Colon (tissue), 2 donors: ENCODE data around the gene RBM38.
"Not testable (repeated sequence)": the region's sequence is repeated elsewhere in the genome, so short reads cannot be mapped to it uniquely, and the experiment has no call there.

Experiments used
- FAIRE-seq: peaks from 2 replicates; lab custom pipeline; 2012; peaks lifted over from hg19 to GRCh38; lab: Jason Lieb, UNC
- donor health status: control.
- donor health status: control.

The RBM38 gene

GRCh38 chr20:57390604-57391438 is at the start of gene RBM38:
TSS of gene RBM38 (plus strand) at chr20:57391396. CDS start at chr20:57391582, 186 bp downstream.
- no peak for FAIRE-seq

DNA sequence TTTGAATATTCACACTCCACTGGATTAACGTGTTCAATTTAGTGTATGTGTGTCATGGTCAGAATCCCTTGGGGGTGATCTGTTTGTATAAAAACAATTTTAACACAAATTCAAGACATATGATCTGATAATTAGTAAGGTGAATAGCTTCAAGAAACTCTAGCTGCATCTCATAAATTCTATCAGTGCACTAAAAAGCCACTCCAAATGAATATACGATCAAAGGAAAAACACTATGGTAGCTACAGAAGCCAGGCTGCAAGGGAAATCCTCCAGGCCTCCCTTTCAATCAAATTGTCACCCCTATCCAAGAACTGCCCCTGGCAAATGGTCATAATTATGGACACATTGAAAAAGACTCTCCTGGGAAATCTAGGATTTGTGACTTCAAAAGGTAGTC is 49.5 kb upstream of the RBM38 start:
- FAIRE-seq = no peak

- no peak for FAIRE-seq
These were observed 48.4 kb upstream of the RBM38 start for GRCh38 chr20:57342829-57343228.

DNA sequence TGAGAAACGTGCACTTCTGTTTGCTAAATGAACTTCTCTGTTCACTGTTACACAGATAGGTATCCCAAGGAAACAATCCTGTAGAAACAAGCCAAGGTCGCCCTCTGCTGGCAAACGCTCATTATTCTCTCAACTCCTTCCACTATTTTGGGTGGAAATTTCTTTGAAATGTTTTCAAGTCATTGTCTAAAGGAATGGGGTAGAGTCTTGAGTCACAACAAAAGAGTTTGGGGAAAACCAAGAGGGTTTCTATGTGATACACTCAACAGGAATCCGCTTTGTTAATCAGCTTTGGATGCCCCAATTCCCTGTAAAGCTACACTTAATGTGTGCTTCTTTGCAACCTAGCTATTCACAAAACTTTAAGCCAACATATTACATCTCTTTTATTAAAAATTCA is 44.7 kb upstream of the RBM38 start:
- FAIRE-seq = no peak

DNA sequence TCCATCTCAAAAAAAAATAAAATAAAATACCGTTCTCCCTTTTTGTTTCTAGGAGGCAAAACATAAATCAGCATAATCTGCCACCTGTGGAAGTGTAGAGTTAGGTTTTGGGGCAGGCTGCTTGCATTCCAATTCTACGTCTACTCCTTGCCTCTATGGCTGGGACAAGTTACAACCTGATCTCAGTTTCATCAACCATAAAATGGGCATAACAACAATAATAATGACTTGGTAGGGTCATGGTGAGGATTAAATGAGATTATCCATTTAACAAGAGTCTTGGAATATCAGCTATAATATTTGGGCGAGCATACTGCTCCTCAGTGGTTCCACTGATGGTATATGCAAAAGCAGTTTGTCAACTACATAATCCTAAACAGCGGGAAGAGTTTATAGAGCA is 43.8 kb upstream of the RBM38 start:
- no peak for FAIRE-seq

DNA sequence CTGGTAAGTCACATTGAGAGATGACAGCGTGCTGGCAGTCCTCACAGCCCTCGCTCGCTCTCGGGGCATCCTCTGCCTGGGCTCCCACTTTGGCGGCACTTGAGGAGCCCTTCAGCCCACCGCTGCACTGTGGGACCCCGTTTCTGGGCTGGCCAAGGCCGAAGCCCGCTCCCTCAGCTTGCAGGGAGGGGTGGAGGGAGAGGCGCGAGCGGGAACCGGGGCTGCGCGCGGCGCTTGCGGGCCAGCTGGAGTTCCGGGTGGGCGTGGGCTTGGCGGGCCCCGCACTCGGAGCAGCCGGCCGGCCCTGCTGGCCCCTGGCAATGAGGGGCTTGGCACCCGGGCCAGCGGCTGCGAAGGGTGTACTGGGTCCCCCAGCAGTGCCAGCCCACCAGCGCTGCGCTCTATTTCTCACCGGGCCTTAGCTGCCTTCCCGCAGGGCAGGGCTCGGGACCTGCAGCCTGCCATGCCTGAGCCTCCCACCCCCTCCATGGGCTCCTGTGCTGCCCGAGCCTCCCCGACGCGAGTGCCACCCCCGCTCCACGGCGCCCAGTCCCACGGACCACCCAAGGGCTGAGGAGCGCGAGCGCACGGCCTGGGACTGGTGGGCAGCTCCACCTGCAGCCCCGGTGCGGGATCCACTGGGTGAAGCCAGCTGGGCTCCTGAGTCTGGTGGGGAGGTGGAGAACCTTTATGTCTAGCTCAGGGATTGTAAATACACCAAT is 42.8 kb upstream of the RBM38 start:
- not testable (repeated sequence) for FAIRE-seq

DNA sequence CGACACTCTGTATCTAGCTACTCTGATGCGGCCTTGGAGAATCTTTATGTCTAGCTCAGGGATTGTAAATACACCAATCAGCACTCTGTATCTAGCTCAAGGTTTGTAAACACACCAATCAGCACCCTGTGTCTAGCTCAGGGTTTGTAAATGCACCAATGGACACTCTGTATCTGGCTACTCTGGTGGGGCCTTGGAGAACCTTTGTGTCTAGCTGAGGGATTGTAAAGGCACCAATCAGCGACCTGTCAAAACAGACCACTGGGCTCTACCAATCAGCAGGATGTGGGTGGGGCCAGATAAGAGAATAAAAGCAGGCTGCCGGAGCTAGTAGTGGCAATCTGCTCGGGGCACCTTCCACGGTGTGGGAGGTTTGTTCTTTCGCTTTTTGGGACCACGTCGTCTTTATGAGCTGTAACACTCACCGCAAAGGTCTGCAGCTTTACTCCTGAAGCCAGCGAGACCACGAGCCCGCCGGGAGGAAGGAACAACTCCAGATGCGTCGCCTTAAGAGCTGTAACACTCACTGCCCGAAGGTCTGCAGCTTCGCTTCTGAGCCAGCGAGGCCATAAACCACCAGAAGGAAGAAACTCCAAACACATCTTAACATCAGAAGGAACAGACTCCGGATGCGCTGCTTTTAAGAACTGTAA is 42.1 kb upstream of the RBM38 start:
- not testable (repeated sequence) for FAIRE-seq

- no peak for FAIRE-seq
These were observed 41.0 kb upstream of the RBM38 start for GRCh38 chr20:57350081-57350710.

- FAIRE-seq = not testable (repeated sequence)
These were observed 40.5 kb upstream of the RBM38 start for GRCh38 chr20:57350726-57351041.

DNA sequence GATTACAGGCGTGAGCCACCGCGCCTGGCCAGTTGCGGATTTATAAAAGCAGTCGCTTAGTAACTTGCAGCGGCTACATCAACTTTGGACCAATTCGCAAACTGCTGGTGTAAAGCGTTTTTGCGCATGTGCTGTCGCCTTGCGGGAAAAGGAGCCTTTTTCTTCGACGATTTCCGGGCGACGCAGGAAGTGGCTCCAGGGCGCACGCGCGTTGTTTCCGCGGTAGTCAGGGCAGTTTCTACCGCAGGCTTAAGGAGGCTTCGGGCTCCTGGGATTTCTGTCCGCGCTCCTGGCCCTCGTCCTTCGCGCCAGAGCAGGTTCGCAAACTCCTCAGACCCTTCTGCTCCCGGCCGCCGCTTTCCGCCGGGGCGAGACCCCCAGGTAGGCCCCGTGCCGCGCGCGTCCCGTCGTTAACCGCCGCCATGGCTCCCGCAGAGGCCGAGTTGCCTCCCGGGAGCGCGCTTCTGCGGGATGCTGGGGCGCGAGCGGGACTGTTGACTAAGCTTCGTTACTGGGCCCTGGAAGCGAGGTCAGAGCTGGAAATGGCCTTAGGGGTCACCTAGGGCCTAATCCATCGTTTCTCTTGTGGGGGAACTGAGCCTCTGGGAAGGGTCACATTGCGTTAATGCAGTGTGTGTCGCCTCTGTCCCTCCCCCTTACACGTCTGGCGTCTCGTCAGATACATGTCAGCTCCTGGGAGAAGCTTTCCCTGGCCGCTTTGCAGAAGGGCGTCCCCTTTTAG is 40.0 kb upstream of the RBM38 start, which contains the start of gene RAE1:
TSS of gene RAE1 (plus strand) at position 214 of the 742 bp plus-strand sequence. CDS start 2,784 bp downstream, outside the sequence.
- FAIRE-seq = no peak

GRCh38 chr20:57352305-57352704 is 38.9 kb upstream of the RBM38 start:
- no peak for FAIRE-seq

- FAIRE-seq = no peak
These were observed 37.8 kb upstream of the RBM38 start for GRCh38 chr20:57353351-57353750.

GRCh38 chr20:57361517-57361916 is 29.7 kb upstream of the RBM38 start:
- FAIRE-seq = no peak

GRCh38 chr20:57364451-57364850 is 26.7 kb upstream of the RBM38 start:
- FAIRE-seq = no peak

DNA sequence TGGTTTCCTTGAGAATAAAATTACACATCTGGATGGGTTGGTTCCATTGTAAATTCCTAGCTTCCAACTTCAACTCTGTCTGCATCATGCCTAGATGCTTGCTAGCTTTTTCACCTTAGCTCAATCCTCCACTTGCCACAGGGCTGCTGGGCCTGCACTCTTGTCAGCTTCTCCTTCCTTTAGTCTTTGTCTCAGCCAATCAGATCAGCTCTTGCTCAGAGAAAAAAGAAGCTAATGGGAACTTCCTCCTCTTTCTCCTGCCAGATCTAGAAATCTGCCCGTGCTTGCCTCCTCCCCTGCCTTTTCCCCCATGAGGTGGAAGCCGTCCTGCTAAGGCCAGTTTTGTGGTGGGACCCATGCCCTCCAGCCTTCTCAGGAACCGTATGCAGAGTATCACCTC is 21.6 kb upstream of the RBM38 start:
- no peak for FAIRE-seq

GRCh38 chr20:57370316-57370715 is 20.9 kb upstream of the RBM38 start:
- FAIRE-seq = no peak

DNA sequence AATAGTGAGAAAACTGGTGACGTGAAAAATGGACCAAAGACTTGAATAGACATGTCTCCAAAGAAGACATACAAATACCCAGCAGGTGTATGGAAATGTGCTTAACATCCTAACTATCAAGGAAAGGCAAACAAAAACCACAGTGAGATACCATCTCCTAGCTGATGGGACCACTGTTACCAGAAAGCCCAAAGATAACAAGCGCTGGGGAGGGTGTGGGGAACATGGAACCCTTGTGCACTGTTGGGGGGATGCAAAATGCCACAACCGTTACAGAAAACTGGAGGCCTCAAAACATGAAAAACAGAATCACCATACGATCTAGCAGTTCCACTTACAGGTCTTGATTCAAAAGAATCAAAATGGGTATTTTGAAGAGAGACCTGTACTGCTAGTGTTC is 19.8 kb upstream of the RBM38 start:
- FAIRE-seq = no peak

- FAIRE-seq = no peak
These were observed 19.0 kb upstream of the RBM38 start for GRCh38 chr20:57372157-57372556.

DNA sequence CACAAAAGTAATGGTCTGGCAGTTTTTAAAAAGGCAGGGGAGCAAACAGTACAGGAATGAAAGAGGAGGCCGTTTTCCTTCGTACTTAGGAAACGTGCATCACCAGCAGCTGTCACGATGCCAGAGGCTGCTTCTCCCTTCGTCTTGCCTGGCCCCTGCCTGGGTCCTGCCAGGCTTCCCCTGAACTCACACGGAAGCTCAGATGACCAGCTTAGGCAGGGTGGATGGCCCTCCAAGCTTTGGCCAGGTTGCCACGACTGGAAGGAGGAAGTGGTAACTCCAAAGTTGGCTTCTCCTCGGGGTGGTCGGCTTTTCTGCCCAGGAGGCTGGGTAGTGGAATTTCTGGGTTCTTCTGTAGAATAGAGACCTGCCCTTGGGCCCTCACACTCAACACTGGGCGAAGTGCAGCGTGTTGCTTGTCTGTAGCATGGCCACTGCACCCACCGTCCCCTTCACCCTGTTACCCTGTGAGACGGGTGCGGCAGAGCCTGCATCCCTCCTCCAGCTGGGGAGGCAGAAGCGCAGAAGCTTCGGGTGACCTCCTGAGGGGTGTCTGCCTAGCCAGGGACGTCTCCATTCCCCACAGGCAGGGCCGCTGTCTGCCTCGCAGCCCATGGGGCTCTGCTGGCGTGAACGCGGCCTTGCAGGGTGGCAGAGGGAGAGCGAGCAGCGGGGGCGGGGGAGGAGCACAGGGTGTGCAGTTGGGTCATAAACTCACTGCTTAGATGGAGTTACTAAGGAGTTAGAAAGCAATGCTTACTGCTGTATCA is 18.4 kb upstream of the RBM38 start:
- FAIRE-seq = no peak

GRCh38 chr20:57374343-57374930 is 16.8 kb upstream of the RBM38 start:
- no peak for FAIRE-seq
